HG02571 (cell line): ENCODE data around the gene GPC1.

Experiments
- ATAC-seq: cut with Tn5 transposase; IDR thresholded peaks from one replicate; pipeline ENCODE4 v1.9.1; 2021; ENCODE audit warnings: mild to moderate bottlenecking, moderate library complexity; ENCODE audit not compliant: unreplicated experiment

The GPC1 gene

GRCh38 chr2:240411261-240412160 lies 24.0 kb upstream of the GPC1 start:
- ATAC-seq, result no peak

GRCh38 chr2:240412211-240412861 lies 23.1 kb upstream of the GPC1 start:
- no peak for ATAC-seq

GRCh38 chr2:240412975-240413812 lies 22.3 kb upstream of the GPC1 start:
- no peak for ATAC-seq

GRCh38 chr2:240413813-240414429 lies 21.5 kb upstream of the GPC1 start:
- no peak for ATAC-seq

GRCh38 chr2:240416821-240417220 lies 18.6 kb upstream of the GPC1 start:
- no peak for ATAC-seq

GRCh38 chr2:240418311-240418710 lies 17.2 kb upstream of the GPC1 start:
- ATAC-seq, result no peak

- ATAC-seq, result no peak
These were observed 16.2 kb upstream of the GPC1 start for GRCh38 chr2:240419271-240419670.

- no peak for ATAC-seq
These were observed 15.7 kb upstream of the GPC1 start for GRCh38 chr2:240419723-240420122.

GRCh38 chr2:240420206-240421104 lies 15.0 kb upstream of the GPC1 start:
- ATAC-seq, result no peak

- no peak for ATAC-seq
These were observed 14.1 kb upstream of the GPC1 start for GRCh38 chr2:240421381-240421780.

- ATAC-seq, result no peak
These were observed 12.7 kb upstream of the GPC1 start for GRCh38 chr2:240422658-240423329.

- no peak for ATAC-seq
These were observed 11.7 kb upstream of the GPC1 start for GRCh38 chr2:240423788-240424191.

GRCh38 chr2:240424341-240425235 lies 10.9 kb upstream of the GPC1 start:
- ATAC-seq, result no peak

- no peak for ATAC-seq
These were observed 10.2 kb upstream of the GPC1 start for GRCh38 chr2:240425236-240425615.

- no peak for ATAC-seq
These were observed 9.8 kb upstream of the GPC1 start for GRCh38 chr2:240425697-240426096.

- ATAC-seq, result no peak
These were observed 8.4 kb upstream of the GPC1 start for GRCh38 chr2:240426845-240427721.

- no peak for ATAC-seq
These were observed 7.7 kb upstream of the GPC1 start for GRCh38 chr2:240427729-240428128.
